Measurements from ENCODE around the gene OTUB2. TPM values are rescaled to one million over a fixed set of nuclear protein-coding genes. Genes with fewer than 3 reads are reported as not detected.
A peak's percentile ranks its signal among the peaks of the same experiment; 100 is the strongest.

OTUB2 gene
- 29.6 and 30.4 TPM in 2 replicates for polyA plus RNA-seq (2013)

GRCh38 chr14:94026173-94026888, at the start of gene OTUB2:
Gene OTUB2, plus strand, starts transcription at chr14:94026340. Its CDS starts 198 bp downstream, at chr14:94026538.
- Histone ChIP-seq H3K4ac (ENCODE audit: low read depth, low read length) (no peak within 1 kb of the TSS), H4K12ac (ENCODE audit: low read depth, low read length) (peak within 1 kb of the TSS; percentile 55), H3K4me3 (ENCODE audit: low read depth, low read length) (peak within 1 kb of the TSS; percentile 83), H3K4me2 (ENCODE audit: low read length) (peak within 1 kb of the TSS; percentile 71), H2BK12ac (ENCODE audit: low read length) (no peak within 1 kb of the TSS), H3K9ac (ENCODE audit: low read length) (no peak within 1 kb of the TSS), H3K4me1 (ENCODE audit: control insufficient read depth in 1 of 2, insufficient read depth in 2 of 2, low read length in 2 of 2) (peaks cover 0 to 10% of the 10 kb centered on the region in 2 experiments), H3K27me3 (ENCODE audit: insufficient read depth, low read length) (no peaks in the 10 kb centered on the region), H3K27ac (ENCODE audit: low read depth, low read length) (no peak within 1 kb of the TSS), H2AK5ac (ENCODE audit: low read length) (no peak within 1 kb of the TSS), H4K8ac (ENCODE audit: low read depth, low read length) (peak within 1 kb of the TSS; percentile 75), H2AFZ (ENCODE audit: insufficient read depth, low read length, poor library complexity) (peak within 1 kb of the TSS; percentile 71), H3K23ac (ENCODE audit: low read length) (no peak within 1 kb of the TSS), H4K91ac (ENCODE audit: low read depth, low read length) (peak within 1 kb of the TSS; percentile 82), H2BK5ac (ENCODE audit: low read depth, low read length, poor library complexity) (no peak within 1 kb of the TSS), H3K79me2 (ENCODE audit: control insufficient read depth, insufficient read depth, low read length, poor library complexity) (no peaks in the 10 kb centered on the region), H3K36me3 (ENCODE audit: control insufficient read depth in 1 of 2, insufficient read depth in 2 of 2, low read length in 2 of 2) (no peaks in the 10 kb centered on the region), H3K18ac (ENCODE audit: low read length) (peak within 1 kb of the TSS; percentile 52), H3K9me3 (ENCODE audit: insufficient read depth, low read depth, low read length) (no peaks in the 10 kb centered on the region), H3K14ac (ENCODE audit: low read length) (peak within 1 kb of the TSS; percentile 33), H2BK120ac (ENCODE audit: insufficient read depth, low read length, poor library complexity) (peak within 1 kb of the TSS; percentile 38), H3K79me1 (ENCODE audit: low read length) (peaks cover 4% of the 10 kb centered on the region)
- no CpG with 5 or more reads among the region's 74 CpGs for WGBS (ENCODE audit: extremely low coverage, insufficient coverage, insufficient read length)
- DNase-seq, result peak; percentile 99 to 100

- no peak within 1 kb of the TSS for H2BK120ac ChIP-seq (ENCODE audit: insufficient read depth, low read length, poor library complexity)
- H3K9ac ChIP-seq (ENCODE audit: low read length), result no peak within 1 kb of the TSS
- no peak within 1 kb of the TSS for H3K18ac ChIP-seq (ENCODE audit: low read length)
- H2AK5ac ChIP-seq (ENCODE audit: low read length), result no peak within 1 kb of the TSS
- H3K27me3 ChIP-seq (ENCODE audit: insufficient read depth, low read length), result no peaks in the 10 kb centered on the region
- H3K4ac ChIP-seq (ENCODE audit: low read depth, low read length), result no peak within 1 kb of the TSS
- no peak within 1 kb of the TSS for H4K12ac ChIP-seq (ENCODE audit: low read depth, low read length)
- no peaks in the 10 kb centered on the region for H3K36me3 ChIP-seq (ENCODE audit: control insufficient read depth in 1 of 2, insufficient read depth in 2 of 2, low read length in 2 of 2)
- H3K4me3 ChIP-seq (ENCODE audit: low read depth, low read length), result no peak within 1 kb of the TSS
- H3K27ac ChIP-seq (ENCODE audit: low read depth, low read length), result no peak within 1 kb of the TSS
- H3K23ac ChIP-seq (ENCODE audit: low read length), result no peak within 1 kb of the TSS
- H3K4me2 ChIP-seq (ENCODE audit: low read length), result no peak within 1 kb of the TSS
- H3K9me3 ChIP-seq (ENCODE audit: insufficient read depth, low read depth, low read length), result no peaks in the 10 kb centered on the region
- no peak within 1 kb of the TSS for H4K91ac ChIP-seq (ENCODE audit: low read depth, low read length)
- no peaks in the 10 kb centered on the region for H3K79me1 ChIP-seq (ENCODE audit: low read length)
- no peak within 1 kb of the TSS for H4K8ac ChIP-seq (ENCODE audit: low read depth, low read length)
- H3K79me2 ChIP-seq (ENCODE audit: control insufficient read depth, insufficient read depth, low read length, poor library complexity), result no peaks in the 10 kb centered on the region
- H3K4me1 ChIP-seq (ENCODE audit: control insufficient read depth in 1 of 2, insufficient read depth in 2 of 2, low read length in 2 of 2), result no peaks in the 10 kb centered on the region
- DNase-seq, result no peak
- H2BK5ac ChIP-seq (ENCODE audit: low read depth, low read length, poor library complexity), result no peak within 1 kb of the TSS
- H2AFZ ChIP-seq (ENCODE audit: insufficient read depth, low read length, poor library complexity), result no peak within 1 kb of the TSS
- no peak within 1 kb of the TSS for H2BK12ac ChIP-seq (ENCODE audit: low read length)
- WGBS (ENCODE audit: extremely low coverage, insufficient coverage, insufficient read length), result no CpG with 5 or more reads among the region's 12 CpGs
- H3K14ac ChIP-seq (ENCODE audit: low read length), result no peak within 1 kb of the TSS
These were observed 49.6 kb upstream of the OTUB2 start, which contains the start of gene ASB2 for GRCh38 chr14:93976477-93977057. Gene ASB2, minus strand, starts transcription at chr14:93976570. Its CDS starts 12,031 bp downstream, at chr14:93964539.

GRCh38 chr14:93977171-93977570, 49.0 kb upstream of the OTUB2 start:
- Histone ChIP-seq H3K36me3 (ENCODE audit: control insufficient read depth in 1 of 2, insufficient read depth in 2 of 2, low read length in 2 of 2) (no peaks in the 10 kb centered on the region), H3K79me2 (ENCODE audit: control insufficient read depth, insufficient read depth, low read length, poor library complexity) (no peaks in the 10 kb centered on the region), H2AK5ac (ENCODE audit: low read length) (no peak overlapping the region), H3K9ac (ENCODE audit: low read length) (no peak overlapping the region), H4K8ac (ENCODE audit: low read depth, low read length) (no peak overlapping the region), H3K4me1 (ENCODE audit: control insufficient read depth in 1 of 2, insufficient read depth in 2 of 2, low read length in 2 of 2) (no peaks in the 10 kb centered on the region), H3K14ac (ENCODE audit: low read length) (no peak overlapping the region), H4K91ac (ENCODE audit: low read depth, low read length) (no peak overlapping the region), H3K4me3 (ENCODE audit: low read depth, low read length) (no peak overlapping the region), H3K27me3 (ENCODE audit: insufficient read depth, low read length) (no peaks in the 10 kb centered on the region), H4K12ac (ENCODE audit: low read depth, low read length) (no peak overlapping the region), H3K4ac (ENCODE audit: low read depth, low read length) (no peak overlapping the region), H3K79me1 (ENCODE audit: low read length) (no peaks in the 10 kb centered on the region), H2BK120ac (ENCODE audit: insufficient read depth, low read length, poor library complexity) (no peak overlapping the region), H3K9me3 (ENCODE audit: insufficient read depth, low read depth, low read length) (no peaks in the 10 kb centered on the region), H3K4me2 (ENCODE audit: low read length) (no peak overlapping the region), H2AFZ (ENCODE audit: insufficient read depth, low read length, poor library complexity) (no peak overlapping the region), H2BK5ac (ENCODE audit: low read depth, low read length, poor library complexity) (no peak overlapping the region), H3K23ac (ENCODE audit: low read length) (no peak overlapping the region), H2BK12ac (ENCODE audit: low read length) (no peak overlapping the region), H3K18ac (ENCODE audit: low read length) (no peak overlapping the region), H3K27ac (ENCODE audit: low read depth, low read length) (no peak overlapping the region)
- no peak for DNase-seq
- no CpG with 5 or more reads among the region's 5 CpGs for WGBS (ENCODE audit: extremely low coverage, insufficient coverage, insufficient read length)

GRCh38 chr14:93977790-93978581, 48.2 kb upstream of the OTUB2 start:
- no peak overlapping the region for H3K4me2 ChIP-seq (ENCODE audit: low read length)
- no peaks in the 10 kb centered on the region for H3K9me3 ChIP-seq (ENCODE audit: insufficient read depth, low read depth, low read length)
- no peaks in the 10 kb centered on the region for H3K79me2 ChIP-seq (ENCODE audit: control insufficient read depth, insufficient read depth, low read length, poor library complexity)
- H3K14ac ChIP-seq (ENCODE audit: low read length), result no peak overlapping the region
- no peak for DNase-seq
- no peaks in the 10 kb centered on the region for H3K79me1 ChIP-seq (ENCODE audit: low read length)
- no peak overlapping the region for H3K9ac ChIP-seq (ENCODE audit: low read length)
- H3K4ac ChIP-seq (ENCODE audit: low read depth, low read length), result no peak overlapping the region
- no CpG with 5 or more reads among the region's 11 CpGs for WGBS (ENCODE audit: extremely low coverage, insufficient coverage, insufficient read length)
- no peak overlapping the region for H3K18ac ChIP-seq (ENCODE audit: low read length)
- H3K27ac ChIP-seq (ENCODE audit: low read depth, low read length), result no peak overlapping the region
- H3K36me3 ChIP-seq (ENCODE audit: control insufficient read depth in 1 of 2, insufficient read depth in 2 of 2, low read length in 2 of 2), result no peaks in the 10 kb centered on the region
- no peak overlapping the region for H4K91ac ChIP-seq (ENCODE audit: low read depth, low read length)
- H2AK5ac ChIP-seq (ENCODE audit: low read length), result no peak overlapping the region
- no peak overlapping the region for H2BK120ac ChIP-seq (ENCODE audit: insufficient read depth, low read length, poor library complexity)
- H3K4me3 ChIP-seq (ENCODE audit: low read depth, low read length), result no peak overlapping the region
- no peak overlapping the region for H3K23ac ChIP-seq (ENCODE audit: low read length)
- H3K4me1 ChIP-seq (ENCODE audit: control insufficient read depth in 1 of 2, insufficient read depth in 2 of 2, low read length in 2 of 2), result no peaks in the 10 kb centered on the region
- no peak overlapping the region for H2BK5ac ChIP-seq (ENCODE audit: low read depth, low read length, poor library complexity)
- H3K27me3 ChIP-seq (ENCODE audit: insufficient read depth, low read length), result no peaks in the 10 kb centered on the region
- no peak overlapping the region for H2AFZ ChIP-seq (ENCODE audit: insufficient read depth, low read length, poor library complexity)
- H4K8ac ChIP-seq (ENCODE audit: low read depth, low read length), result no peak overlapping the region
- no peak overlapping the region for H4K12ac ChIP-seq (ENCODE audit: low read depth, low read length)
- H2BK12ac ChIP-seq (ENCODE audit: low read length), result no peak overlapping the region

Measured in trophoblast cell (in vitro differentiated cells and primary cell).